ENCODE measurements around the gene KIF26A.

- TF ChIP-seq CTCF (IDR thresholded peaks at IDR 0.05) (no peak), POLR2A (IDR thresholded peaks at IDR 0.05) (no peak), POLR2AphosphoS5 (IDR thresholded peaks at IDR 0.05) (no peak)
These were observed 6.0 kb downstream of the KIF26A start for GRCh38 chr14:104144453-104144790.

All from breast epithelium (tissue), 3 donors.